Activated T-cell treated with anti-CD3 and anti-CD28 coated beads for 24 hours (primary cell): ENCODE data around the gene FCHSD2.
"Not testable (repeated sequence)": the region's sequence is repeated elsewhere in the genome, so short reads cannot be mapped to it uniquely, and the experiment has no call there.

Source experiments
- DNase-seq: peaks from one replicate; pipeline ENCODE4 v3.0.0-alpha.2; 2020; ENCODE audit warnings: low read depth

FCHSD2 gene

GRCh38 chr11:73058989-73059674 is 83.0 kb downstream of the FCHSD2 start:
- no peak for DNase-seq

GRCh38 chr11:73055655-73056354 is 86.3 kb downstream of the FCHSD2 start:
- no peak for DNase-seq

GRCh38 chr11:73055002-73055401 is 87.1 kb downstream of the FCHSD2 start:
- no peak for DNase-seq

- DNase-seq: no peak
These were observed 88.2 kb downstream of the FCHSD2 start for GRCh38 chr11:73053964-73054363.

- DNase-seq: no peak
These were observed 93.7 kb downstream of the FCHSD2 start for GRCh38 chr11:73048446-73048845.

- no peak for DNase-seq
These were observed 94.2 kb downstream of the FCHSD2 start for GRCh38 chr11:73047773-73048371.

GRCh38 chr11:73040046-73040445 is 102.1 kb downstream of the FCHSD2 start:
- DNase-seq: no peak

- no peak for DNase-seq
These were observed 107.3 kb downstream of the FCHSD2 start for GRCh38 chr11:73034777-73035176.

GRCh38 chr11:73034331-73034730 is 107.8 kb downstream of the FCHSD2 start:
- DNase-seq: no peak

- no peak for DNase-seq
These were observed 112.0 kb downstream of the FCHSD2 start for GRCh38 chr11:73030130-73030529.

- DNase-seq: no peak
These were observed 112.7 kb downstream of the FCHSD2 start for GRCh38 chr11:73029403-73029802.

GRCh38 chr11:73028611-73029010 is 113.5 kb downstream of the FCHSD2 start:
- DNase-seq: no peak

- not testable (repeated sequence) for DNase-seq
These were observed 114.3 kb downstream of the FCHSD2 start for GRCh38 chr11:73027840-73028239.

- DNase-seq: no peak
These were observed 117.5 kb downstream of the FCHSD2 start for GRCh38 chr11:73024639-73025038.

GRCh38 chr11:73019996-73020395 is 122.1 kb downstream of the FCHSD2 start:
- no peak for DNase-seq

GRCh38 chr11:73019449-73019848 is 122.7 kb downstream of the FCHSD2 start:
- DNase-seq: no peak

- DNase-seq: no peak
These were observed 123.3 kb downstream of the FCHSD2 start for GRCh38 chr11:73018856-73019255.

GRCh38 chr11:73017024-73017751 is 124.9 kb downstream of the FCHSD2 start:
- DNase-seq: no peak

GRCh38 chr11:73013021-73013420 is 129.1 kb downstream of the FCHSD2 start:
- no peak for DNase-seq

GRCh38 chr11:73012121-73012863 is 129.8 kb downstream of the FCHSD2 start:
- no peak for DNase-seq

- DNase-seq: no peak
These were observed 130.8 kb downstream of the FCHSD2 start for GRCh38 chr11:73011126-73011817.
